Transverse colon (tissue), 4 donors: Measurements from ENCODE around the gene EDEM1.

Source experiments
- EP300 ChIP-seq: sonication (generic); formaldehyde crosslinking; IDR thresholded peaks from one replicate; pipeline ENCODE4 v1.6.1; 2017; ENCODE audit warnings: antibody characterized with exemption, low read depth
- POLR2A ChIP-seq: fragments of 450-650 bp; IDR thresholded peaks from one replicate; pipeline ENCODE4 v1.6.1; 2016; ENCODE audit warnings: antibody characterized with exemption, mild to moderate bottlenecking, moderate library complexity
- POLR2AphosphoS5 ChIP-seq, 3 donors: sonication (generic); formaldehyde crosslinking; IDR thresholded peaks; one replicate each; pipeline ENCODE4 v1.6.1; 2016; ENCODE audit warnings: antibody characterized with exemption in 3 of 3
- TF ChIP-seq, protein P1 (sequence below), 5 experiments: fragments of 200-600 bp in 3 of 5; fragments of 450-650 bp in 2 of 5; sonication (generic) in 3 of 5; IDR thresholded peaks; 1 replicate in 2 of 5; 2 replicates in 3 of 5; pipeline ENCODE4 v1.5.1; 2016 to 2017; ENCODE audit warnings: antibody characterized with exemption in 5 of 5, inconsistent platforms in 3 of 5, mild to moderate bottlenecking in 2 of 5, moderate library complexity in 1 of 5

- no peak for TF ChIP-seq EP300
- TF ChIP-seq, protein P1, sequence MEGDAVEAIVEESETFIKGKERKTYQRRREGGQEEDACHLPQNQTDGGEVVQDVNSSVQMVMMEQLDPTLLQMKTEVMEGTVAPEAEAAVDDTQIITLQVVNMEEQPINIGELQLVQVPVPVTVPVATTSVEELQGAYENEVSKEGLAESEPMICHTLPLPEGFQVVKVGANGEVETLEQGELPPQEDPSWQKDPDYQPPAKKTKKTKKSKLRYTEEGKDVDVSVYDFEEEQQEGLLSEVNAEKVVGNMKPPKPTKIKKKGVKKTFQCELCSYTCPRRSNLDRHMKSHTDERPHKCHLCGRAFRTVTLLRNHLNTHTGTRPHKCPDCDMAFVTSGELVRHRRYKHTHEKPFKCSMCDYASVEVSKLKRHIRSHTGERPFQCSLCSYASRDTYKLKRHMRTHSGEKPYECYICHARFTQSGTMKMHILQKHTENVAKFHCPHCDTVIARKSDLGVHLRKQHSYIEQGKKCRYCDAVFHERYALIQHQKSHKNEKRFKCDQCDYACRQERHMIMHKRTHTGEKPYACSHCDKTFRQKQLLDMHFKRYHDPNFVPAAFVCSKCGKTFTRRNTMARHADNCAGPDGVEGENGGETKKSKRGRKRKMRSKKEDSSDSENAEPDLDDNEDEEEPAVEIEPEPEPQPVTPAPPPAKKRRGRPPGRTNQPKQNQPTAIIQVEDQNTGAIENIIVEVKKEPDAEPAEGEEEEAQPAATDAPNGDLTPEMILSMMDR (IDR thresholded peaks at IDR 0.05) = no peak
- no peak for TF ChIP-seq POLR2A
- no peak for TF ChIP-seq POLR2AphosphoS5 (IDR thresholded peaks at IDR 0.05)
Observed at GRCh38 chr3:5141760-5142159, 45.7 kb upstream of the EDEM1 start.
